GM19023 (cell line): Measurements from ENCODE around the gene CENPE.
"Not testable (repeated sequence)": the region's sequence is repeated elsewhere in the genome, so short reads cannot be mapped to it uniquely, and the experiment has no call there.

ENCODE experiments used
- ATAC-seq: cut with Tn5 transposase; IDR thresholded peaks from one replicate; pipeline ENCODE4 v1.9.1; 2021; ENCODE audit warnings: mild to moderate bottlenecking, moderate library complexity; ENCODE audit not compliant: unreplicated experiment

Gene CENPE

DNA sequence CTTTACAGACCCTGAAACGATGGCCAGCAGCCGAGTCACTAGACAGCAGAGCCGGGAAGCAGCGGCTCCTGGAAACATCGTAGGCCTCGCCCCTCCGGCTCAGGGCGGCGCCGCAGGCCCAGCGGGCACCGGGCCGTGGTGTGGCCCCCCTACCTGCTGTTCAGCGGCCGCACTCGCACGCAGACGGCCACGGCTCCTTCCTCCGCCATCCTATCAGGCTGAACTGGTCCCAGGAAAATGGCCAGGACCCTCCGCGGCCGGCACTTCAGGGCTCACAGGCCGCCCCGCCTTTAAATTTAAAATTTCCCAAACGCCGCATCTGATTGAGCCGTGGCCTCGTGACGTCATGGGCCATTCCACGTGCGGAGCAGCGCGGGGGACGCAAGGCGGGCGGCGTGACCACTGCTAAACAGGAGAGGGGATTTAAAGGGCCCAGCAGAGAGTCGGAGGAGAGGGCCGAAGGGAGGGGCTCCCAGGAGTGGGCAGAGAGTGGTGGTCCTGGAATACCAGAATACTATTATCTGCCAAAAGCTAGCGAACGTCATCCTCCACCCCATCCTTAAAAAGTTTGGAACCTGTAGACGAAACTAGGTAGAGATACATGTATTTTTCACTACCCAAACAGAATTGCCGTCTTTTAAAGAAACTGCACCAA lies at the start of gene CENPE:
TSS of gene CENPE (minus strand) at position 233 of the 655 bp plus-strand sequence. CDS start at position 209, 24 bp downstream.
- peak; percentile 97 for ATAC-seq

GRCh38 chr4:103244251-103244650 lies 46.1 kb upstream of the CENPE start:
- no peak for ATAC-seq

- ATAC-seq = not testable (repeated sequence)
These were observed 32.8 kb upstream of the CENPE start for GRCh38 chr4:103230938-103231337.

DNA sequence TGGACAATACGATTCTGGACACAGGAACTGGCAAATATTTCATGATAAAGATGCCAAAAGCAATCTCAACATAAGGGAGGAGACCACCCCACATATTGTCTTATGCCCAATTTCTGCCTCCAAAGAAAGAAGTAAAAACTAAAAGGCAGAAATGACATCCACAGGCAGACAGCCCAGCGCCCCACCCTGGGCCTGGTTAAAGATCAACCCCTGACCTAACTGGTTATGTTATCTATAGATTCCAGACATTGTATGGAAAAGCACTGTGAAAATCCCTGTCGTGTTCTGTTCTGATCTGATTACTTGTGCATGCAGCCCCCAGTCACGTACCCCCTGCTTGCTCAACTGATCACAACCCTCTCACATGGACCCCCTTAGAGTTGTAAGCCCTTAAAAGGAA lies 25.4 kb upstream of the CENPE start:
- not testable (repeated sequence) for ATAC-seq

- ATAC-seq = no peak
These were observed 9.5 kb upstream of the CENPE start for GRCh38 chr4:103207673-103208072.

GRCh38 chr4:103204111-103204510 lies 6.0 kb upstream of the CENPE start:
- ATAC-seq = no peak

DNA sequence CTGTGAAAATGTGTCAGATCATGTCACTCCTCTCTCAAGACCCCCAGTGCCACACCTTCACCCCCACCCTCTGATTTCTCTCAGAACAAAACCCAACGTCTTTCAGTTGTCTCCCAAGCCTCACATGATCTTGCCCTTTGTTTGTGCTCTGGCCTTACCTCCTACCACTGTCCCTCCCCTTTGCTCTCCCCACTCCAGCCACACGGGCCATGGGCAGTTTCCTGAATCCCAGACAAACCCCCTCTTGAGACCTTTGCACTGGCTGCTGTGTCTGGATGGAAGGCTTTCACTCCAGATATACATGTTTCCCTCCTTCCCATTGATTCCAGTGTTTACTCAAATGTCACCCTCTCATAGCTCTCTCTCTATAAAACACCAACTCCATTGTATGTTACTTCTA lies 3.6 kb upstream of the CENPE start:
- no peak for ATAC-seq

DNA sequence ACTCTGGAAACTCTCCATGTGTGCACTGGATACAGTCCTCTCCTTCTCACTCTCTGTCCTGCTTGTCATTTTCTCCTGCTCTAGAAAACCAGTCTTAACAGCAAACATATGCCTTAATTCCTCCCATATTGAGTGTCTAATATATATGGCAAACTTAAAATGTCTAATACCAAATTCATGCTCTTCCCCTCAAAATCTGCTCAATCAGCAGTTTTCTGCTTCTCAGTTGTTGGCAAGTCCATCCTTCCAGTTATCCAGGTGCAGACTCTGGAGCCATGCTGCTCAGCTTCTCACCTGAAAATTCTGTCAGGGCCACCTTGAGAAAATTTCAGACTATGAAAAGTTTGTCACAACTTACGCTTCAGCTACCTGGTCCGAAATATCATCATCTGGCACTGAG lies 3.1 kb upstream of the CENPE start:
- no peak for ATAC-seq

GRCh38 chr4:103199009-103199408 lies 866 bp upstream of the CENPE start:
- ATAC-seq = no peak

GRCh38 chr4:103197765-103198110 lies 405 bp downstream of the CENPE start:
- peak; percentile 46 for ATAC-seq

DNA sequence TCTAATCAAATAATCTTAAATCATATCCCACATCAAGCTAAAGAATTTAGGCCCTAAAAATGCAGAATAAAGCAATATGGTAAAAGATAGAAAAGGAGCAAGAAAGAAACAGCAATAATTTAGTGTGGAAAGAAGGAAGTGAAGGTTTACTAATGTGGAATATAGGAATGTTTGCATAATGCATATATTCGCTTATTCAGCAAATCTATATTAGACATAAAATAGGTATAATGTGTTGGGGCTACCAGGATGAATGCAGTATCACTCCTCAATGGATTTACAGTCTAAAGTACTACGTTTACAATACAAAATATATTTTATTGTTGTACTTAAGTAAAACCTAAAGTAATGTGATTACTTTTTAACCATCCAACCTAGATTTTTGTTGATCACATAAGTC lies 4.7 kb downstream of the CENPE start:
- ATAC-seq = no peak

- no peak for ATAC-seq
These were observed 27.1 kb downstream of the CENPE start for GRCh38 chr4:103171006-103171405.

GRCh38 chr4:103169750-103170149 lies 28.4 kb downstream of the CENPE start:
- not testable (repeated sequence) for ATAC-seq

DNA sequence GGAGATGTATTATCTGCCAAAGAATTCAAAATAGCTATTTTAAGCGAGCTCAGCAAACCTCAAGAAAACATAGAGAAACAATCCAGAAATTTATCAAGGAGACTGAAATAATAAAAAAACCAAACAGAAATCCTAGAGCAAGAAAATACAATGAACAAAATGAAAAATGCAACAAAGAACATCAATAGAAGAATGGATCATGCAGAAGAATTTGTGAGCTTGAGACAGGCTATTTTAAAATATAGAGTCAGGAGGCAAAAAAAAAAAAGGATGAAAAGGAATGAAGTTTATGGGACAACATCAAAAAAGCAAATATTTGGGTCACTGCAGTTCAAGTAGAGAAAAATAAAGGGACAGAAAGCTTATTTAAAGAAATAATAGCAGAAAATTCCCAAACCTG lies 29.1 kb downstream of the CENPE start:
- ATAC-seq = no peak

DNA sequence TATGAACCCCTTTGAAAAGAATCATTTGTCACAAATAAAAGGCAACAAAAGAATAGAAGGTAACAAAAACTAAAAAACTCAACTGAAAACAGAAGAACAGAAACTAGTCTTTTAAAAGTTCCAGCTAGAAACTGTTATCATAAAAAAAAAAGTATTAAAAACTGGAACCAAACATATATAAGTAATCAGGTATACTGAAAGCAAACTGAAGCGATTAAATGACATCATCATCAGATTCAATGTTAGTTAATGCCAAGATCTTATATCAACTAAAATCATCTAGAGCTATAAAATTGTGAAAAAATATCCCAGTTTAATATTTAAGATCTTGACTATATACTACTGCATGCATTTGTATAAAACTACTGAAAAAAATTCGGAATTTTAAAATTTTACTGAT lies 36.0 kb downstream of the CENPE start:
- ATAC-seq = no peak

- no peak for ATAC-seq
These were observed 39.4 kb downstream of the CENPE start for GRCh38 chr4:103158760-103159159.

DNA sequence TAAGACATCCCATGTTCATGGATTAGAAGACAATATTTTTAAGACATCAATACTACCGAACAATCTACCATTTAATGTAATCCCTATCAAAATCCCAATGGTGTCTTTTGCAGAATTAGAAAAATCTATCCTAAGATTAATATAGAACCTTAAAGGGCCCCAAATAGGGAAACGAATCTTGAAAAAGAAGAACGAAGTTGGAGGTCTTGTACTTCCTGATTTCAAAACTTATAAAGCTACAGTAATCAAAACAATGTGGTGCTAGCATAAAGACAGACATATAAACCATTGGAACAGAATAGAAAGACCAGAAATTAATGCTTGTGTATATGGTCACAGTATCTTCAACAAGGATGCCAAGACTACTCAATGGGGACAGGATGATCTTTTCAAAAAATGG lies 42.0 kb downstream of the CENPE start:
- no peak for ATAC-seq

- ATAC-seq = no peak
These were observed 45.8 kb downstream of the CENPE start for GRCh38 chr4:103152381-103152780.

DNA sequence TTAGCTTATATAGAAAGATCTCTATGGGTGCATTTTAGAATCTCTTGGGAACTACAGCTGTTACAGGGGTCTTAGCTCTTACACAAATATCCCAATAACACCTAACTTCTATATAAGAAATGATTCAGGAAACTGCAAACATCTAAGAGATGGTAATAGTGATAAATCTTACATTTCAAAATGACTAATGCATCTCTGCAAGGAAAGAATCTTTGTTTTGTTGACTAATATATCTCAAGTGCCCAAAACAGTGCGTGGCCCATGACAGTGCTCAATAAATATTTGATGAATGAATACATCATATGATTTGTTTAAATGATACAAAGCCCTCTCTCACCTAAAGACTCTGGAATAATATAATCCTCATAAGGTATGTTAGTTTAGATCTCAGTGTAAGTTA lies 47.5 kb downstream of the CENPE start:
- no peak for ATAC-seq

DNA sequence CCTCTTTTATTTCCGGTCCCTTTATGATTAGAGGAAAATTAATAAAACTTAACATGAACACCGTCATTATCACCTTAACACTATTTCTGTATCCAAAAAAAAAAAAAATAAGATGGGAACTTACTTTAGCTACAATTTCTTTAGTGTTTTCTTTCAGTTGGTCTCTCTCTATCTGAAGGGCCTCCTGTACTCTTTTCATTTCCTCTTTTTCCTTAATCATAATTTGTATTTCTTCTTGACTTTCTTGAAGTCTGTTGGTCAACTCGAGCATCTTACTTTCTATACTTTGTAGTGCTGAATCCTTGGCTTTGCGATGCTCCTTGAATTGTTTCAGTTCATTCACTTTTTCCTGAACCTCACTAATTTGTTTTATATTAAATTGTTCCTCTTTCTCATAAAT lies 53.2 kb downstream of the CENPE start:
- no peak for ATAC-seq

DNA sequence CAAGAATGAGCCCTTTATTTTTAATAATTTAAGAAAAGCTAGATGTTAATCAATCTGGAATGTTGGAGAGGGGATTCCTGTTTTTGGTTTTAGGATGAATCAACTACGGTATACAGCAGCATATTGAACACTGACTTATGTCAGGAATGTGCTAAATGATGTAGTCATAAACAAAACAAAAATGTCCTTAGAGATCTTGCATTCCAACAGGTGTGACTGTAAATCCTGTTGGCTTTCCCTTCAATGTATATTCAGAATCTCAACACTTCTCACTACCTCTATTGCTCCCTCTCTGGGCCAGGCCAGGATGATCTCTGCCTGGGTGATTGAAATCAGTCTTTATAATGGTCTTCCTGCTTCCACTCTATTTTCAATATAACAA lies 60.7 kb downstream of the CENPE start:
- no peak for ATAC-seq

DNA sequence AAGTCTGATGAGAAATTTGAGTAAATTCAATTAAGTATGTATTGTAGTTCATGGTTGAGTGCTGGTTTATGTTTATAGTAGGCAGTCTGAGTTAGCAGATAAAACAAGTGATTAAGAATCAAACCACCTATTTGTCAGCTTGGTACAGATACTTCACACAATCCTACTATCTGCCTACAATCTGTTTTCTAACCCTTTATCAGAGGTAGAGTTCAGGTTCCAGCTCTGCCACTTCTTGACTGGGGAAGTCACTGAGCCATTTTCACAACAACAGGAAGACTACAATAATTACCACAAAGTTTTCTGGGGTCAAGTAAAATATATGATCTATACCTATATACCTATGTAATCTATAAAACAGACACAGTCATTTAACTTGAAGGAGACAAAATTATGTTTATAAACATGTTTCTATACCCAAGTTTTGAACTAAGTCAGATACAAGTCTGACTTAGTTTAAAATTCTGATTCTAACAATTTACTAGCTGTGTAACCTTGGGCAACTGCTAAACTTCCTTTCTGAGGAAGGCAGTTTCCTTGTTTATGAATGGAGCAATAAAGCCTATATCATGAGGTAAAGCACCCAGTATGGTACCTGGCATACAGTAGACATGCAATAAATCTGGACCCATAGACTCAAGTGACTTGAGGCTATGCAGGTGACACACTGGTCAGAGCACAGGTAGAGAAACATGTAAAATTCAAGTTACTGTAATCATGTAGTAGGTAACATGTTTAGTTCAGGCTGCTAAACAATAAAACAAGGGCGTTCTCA lies 61.3 kb downstream of the CENPE start:
- ATAC-seq = no peak

GRCh38 chr4:103129174-103129573 lies 69.0 kb downstream of the CENPE start:
- ATAC-seq = no peak
